Astrocyte of the hippocampus (primary cell): Measurements from ENCODE around the gene ZNF700.
"Not testable (repeated sequence)": the region's sequence is repeated elsewhere in the genome, so short reads cannot be mapped to it uniquely, and the experiment has no call there.

ENCODE experiments used
- DNase-seq: peaks from one replicate; pipeline ENCODE4 v3.0.0; 2011; ENCODE audit warnings: low read depth, low spot score

Gene ZNF700

DNA sequence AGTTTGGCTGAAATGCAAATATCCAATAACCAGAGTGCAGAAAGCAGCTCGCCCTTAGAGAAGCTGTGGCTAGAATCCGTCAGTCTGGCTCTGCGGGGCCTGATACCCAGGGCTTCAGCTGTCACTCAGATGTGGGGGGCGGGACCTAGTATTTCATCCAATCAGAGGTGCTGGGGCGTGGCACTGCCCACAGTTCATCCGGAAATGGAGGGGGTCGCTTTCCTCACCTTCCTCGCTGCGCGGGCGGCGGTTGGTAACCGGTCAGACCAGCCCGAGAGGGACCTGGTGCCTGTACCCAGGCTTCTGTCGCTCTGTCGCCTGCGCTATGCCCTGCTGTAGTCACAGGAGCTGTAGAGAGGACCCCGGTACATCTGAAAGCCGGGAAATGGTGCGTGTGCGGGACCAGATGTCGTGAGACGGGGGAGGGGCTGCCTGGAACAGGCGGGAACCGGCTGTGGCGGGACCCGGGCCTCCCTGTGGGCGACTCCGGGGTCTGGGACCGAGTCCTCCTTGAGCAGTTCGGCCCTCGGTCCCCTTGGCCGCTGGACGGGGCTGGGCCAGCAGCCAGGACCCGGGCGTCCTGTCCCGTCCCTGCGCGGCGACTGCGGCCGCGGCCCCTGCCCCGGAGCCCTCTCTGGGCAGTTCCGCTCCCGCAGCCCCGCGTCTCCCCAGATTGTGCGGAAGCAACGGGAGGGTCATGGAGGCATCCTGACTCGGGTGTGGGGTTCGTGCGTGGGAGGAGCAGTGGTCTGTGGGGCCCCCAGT lies at the start of gene ZNF700:
ZNF700 (plus strand) TSS at position 222 of the 765 bp plus-strand sequence; CDS start at position 326, 104 bp downstream.
- peak; percentile 97 for DNase-seq

DNA sequence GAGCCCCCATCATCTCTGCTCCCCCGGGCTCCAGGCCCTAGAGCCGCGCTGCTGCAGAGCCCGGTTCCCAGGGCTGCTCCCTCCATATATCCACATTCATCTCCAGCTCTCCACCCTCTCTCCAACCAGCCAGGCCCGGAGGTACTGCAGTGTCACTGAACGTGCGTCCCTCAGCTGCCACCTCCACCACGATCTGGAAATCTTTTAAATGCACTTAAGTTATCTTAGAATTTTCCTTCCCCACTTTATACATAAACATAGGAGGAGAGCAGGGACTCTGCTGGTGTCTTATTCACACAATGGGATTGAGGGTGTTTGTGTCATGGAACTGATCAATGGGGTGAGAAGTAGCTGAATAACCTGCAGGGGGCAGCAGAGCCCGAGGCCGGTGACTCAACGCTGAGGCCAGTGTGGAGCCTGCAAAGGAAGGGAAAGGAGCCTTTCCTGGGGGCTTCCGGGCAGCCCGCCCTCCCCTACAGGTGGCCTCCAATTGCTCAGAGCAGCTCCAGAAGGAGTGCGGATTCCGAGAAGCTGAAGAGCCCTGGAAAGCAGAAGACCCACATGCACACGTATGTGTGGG lies 45.1 kb upstream of the ZNF700 start:
- DNase-seq, result not testable (repeated sequence)

DNA sequence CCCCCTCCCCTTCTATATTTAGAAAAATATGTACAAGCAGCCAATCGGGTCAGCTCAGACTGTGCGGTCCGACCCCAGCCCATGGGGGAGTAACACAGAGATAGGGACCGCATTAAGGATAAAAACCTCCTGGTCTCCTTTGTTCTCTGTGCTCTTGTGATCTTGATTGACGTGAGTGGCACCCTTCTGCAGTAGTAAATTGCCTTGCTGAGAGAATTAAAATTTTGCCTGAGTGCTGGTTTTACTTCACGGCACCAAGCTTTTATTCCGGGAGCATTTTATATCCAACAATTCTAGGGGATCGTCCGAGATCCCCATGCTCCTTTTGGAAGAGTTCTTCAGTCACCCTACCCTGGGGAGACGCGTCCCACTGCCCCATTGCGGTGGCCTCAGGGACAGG lies 44.3 kb upstream of the ZNF700 start:
- DNase-seq, result no peak

DNA sequence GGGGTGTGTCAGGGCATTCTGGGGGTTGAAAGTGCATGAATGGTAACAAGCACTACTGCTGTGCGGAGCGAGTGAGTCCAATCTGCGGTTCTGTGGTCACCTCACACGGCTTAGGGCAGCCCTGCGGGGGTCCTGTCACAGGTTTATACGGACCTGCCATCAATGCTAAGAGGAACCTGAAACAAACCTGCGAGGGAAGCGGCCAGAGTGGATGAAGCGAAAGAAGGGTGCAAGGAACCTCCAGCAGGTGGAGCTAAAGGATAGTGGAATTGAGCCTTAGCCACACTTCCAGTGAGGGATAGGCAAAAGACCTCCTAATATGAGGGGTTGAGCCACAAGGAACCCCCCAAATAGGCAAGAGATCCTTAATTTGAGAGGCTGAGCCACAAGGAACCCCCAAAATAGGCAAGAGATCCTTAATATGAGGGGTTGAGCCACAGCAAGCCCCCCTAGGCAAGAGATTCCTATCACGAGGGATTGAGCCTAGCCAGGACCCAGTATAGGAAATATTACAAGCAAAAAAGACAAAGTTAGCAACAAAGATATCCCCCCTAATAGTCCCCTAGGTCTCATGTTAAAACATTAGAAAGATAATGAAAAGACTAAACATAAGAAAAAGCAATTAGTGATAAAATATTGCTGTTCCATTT lies 43.6 kb upstream of the ZNF700 start:
- DNase-seq, result peak; percentile 67

DNA sequence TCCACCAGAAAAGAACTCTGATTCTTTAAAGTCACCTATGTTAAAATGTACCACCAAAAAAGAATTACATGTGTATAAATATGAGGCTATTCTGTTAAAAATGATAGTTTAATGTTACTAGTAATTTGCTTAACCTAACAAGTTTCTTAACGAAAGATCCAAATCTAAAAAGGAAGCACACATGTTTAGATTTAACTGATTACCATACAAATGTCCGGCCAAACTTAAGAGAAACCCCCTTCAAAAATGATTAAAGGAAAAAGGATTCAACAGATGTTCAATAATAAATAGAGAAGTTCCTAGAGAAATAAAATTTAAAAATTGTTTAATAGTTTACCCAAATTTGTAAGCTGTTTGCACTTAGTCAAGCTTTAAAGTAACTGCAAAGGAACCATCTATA lies 42.3 kb upstream of the ZNF700 start:
- no peak for DNase-seq

DNA sequence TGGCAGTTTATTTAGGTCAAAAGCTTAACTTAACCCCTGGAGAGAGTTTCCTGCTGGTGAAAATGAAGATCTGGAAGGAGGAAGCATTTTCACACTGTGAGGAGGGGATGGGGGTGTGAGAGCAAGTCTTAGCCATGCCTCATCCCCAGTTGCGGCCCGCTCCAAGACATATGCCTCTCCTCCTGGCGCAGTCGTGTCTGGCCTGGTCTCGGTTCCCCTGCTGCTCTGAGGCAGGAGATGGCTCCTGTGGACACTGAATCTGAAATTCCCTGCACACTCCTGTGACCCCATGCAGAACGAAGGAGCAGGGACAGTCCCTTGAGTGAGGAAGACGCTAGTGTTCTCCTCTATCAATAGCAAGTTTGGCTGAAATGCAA lies 37.7 kb upstream of the ZNF700 start:
- no peak for DNase-seq

DNA sequence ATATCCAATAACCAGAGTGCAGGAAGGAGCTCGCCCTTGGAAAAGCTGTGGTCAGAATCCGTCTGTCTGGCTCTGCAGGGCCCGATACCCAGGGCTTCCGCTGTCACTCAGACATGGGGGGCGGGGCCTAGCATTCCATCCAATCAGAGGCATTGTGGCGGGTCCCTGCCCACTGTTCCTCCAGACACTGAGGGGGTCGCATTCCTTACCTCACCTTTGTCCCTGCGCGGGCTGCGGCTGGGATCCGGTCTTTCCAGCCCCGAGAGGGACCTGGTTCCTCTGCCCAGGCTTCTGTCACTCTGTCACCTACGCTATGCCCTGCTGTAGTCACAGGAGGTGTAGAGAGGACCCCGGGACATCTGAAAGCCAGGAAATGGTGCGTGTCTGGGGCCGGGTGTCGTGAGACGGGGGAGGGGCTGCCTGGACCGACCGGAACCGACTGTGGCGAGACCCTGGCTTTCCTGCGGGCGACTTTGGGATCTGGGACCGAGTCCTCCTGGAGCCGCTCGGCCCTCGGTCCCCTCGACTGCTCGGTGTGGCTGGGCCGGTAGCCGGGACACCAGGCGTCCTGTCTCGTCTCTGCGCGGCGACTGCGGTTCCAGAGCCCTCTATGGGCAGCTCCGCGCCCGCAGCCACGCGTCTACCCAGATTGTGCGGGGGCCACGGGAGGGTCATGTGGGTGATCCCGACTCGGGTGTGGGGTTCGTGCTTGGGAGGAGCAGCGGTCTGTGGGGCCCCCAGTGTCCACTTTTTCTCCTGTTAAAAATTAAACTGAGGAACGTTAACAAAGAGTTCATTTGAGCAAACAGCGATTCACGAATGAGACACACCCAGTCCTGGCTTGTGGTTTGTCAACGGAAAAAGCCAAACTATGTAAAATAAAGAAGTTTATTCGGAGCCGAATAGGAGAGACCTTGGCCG lies 37.0 kb upstream of the ZNF700 start, which contains the start of gene ZNF69:
ZNF69 (plus strand) TSS at position 172 of the 921 bp plus-strand sequence; CDS start at position 314, 142 bp downstream.
- DNase-seq, result peak; percentile 95

DNA sequence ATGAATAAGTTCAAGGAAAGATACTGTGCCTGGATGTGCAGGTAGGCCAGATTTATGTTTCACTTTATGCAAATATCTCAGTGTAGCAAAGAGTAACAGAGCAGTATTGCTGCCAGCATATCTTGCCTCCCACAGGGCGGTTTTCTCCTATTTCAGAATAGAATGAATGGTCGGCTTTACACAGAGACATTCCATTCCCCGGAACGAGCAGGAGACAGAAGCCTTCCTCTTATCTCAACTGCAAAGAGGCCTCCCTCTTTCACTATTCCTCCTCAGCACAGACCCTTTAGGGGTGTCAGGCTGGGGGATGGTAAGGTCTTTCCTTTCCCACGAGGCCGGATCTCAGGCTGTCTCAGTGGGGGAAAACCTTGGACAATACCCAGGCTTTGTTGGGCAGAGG lies 35.0 kb upstream of the ZNF700 start:
- peak; percentile 63 for DNase-seq

DNA sequence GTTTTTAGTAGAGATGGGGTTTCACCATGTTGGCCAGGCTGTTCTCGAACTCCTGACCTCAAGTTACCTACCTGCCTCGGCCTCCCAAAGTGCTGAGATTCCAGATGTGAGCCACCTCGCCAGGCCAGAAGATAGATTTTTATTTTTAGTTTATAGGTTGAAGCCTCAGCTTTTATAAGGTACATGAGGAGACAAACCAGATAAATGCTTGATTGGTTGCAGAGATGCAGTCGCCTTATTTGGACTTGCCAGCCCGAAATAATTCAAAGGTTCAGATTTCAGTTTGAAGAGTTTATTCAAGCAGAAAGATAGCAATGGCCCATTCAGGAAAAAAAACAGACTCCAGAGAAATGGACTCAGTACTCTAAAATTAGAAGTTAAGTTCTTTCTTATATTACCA lies 34.3 kb upstream of the ZNF700 start:
- no peak for DNase-seq

DNA sequence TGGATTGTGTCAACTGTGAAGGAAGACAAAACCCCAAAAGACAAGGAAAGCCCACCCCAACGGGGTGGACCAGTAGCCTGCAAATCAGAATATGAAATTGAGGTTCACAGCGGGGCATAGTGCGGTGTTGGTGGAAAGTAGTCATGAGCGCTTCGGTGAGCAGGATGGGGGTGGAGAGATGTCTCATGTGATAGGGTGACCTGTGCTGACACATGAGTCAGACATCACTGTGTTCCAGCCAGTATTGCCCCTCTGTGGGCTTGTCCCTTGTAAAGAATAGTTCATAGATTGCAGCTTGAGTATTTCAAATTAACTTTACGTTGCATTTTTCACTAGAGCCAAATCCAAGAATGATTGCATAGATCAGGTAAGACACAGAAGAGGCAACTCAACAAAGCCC lies 30.1 kb upstream of the ZNF700 start:
- no peak for DNase-seq

DNA sequence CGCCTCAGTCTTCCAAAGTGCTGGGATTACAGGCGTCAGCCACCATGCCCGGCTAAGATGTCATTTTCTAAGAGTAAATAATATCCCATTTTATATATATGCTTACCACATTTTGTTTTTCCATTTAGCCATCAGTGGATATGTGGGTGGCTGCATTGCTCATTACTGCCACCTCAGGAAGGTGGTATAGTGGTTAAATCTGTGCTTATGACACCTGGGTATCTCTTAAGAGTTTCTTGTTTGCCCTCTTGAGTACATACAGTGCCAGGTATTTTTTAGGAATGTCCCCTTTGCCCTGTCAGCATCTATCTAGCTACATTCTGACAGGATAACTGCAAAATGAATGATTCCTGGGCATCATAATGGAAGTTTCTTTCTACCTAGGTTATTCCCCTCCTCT lies 22.7 kb upstream of the ZNF700 start:
- no peak for DNase-seq

DNA sequence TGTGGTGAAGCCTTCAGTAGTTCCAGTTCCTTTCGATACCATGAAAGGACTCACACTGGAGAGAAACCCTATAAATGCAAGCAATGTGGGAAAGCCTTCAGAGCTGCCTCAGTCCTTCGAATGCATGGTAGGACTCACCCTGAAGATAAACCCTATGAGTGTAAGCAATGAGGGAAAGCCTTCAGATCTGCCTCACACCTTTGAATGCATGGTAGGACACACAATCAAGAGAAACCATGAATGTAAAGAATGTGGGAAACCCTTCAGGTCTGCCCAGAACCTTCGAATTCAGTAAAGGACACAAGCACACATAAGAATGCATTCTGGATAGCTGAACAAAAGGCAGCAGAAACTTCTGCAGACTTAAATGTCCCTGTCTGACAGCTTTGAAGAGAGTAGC lies 19.0 kb upstream of the ZNF700 start:
- no peak for DNase-seq

DNA sequence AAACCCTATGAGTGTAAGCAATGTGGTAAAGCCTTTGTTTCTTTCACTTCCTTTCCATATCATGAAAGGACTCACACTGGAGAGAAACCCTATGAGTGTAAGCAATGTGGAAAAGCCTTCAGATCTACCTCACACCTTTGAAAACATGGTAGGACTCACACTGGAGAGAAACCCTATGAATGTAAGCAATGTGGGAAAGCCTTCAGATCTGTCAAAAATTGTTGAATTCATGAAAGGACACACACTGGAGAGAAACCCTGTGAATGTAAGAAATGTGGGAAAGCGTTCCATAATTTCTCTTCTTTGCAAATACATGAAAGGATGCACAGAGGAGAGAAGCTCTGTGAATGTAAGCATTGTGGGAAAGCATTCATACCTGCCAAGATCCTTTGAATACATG lies 13.0 kb upstream of the ZNF700 start:
- DNase-seq, result not testable (repeated sequence)

DNA sequence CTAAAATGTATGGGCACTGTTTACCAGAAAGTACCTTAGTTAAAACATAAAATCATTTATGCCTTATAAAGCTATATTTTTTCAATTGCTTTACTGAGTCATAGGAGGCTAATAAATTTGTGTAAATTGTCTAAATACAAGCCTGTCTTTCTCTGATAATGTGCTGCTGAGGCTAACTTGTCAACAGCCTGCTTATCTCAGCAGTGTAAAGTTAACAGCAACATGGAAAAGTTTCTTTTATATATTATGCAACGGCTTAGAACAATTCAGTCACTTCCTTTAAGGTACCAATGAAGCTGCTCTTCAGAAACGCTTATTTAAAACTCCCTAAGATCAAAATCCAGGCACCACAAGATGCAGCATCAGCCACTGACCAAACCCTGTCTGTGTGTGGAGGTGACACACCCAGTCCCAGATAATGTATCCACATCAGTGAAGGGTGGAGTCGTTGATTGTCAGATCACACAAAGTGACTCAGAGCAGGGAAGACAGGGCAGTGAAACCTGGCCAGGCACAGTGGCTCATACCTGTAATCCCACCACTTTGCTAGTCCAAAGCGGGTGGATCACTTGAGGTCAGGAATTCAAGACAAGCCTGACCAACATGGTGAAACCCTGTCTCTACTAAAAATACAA lies 10.4 kb upstream of the ZNF700 start:
- DNase-seq, result not testable (repeated sequence)

DNA sequence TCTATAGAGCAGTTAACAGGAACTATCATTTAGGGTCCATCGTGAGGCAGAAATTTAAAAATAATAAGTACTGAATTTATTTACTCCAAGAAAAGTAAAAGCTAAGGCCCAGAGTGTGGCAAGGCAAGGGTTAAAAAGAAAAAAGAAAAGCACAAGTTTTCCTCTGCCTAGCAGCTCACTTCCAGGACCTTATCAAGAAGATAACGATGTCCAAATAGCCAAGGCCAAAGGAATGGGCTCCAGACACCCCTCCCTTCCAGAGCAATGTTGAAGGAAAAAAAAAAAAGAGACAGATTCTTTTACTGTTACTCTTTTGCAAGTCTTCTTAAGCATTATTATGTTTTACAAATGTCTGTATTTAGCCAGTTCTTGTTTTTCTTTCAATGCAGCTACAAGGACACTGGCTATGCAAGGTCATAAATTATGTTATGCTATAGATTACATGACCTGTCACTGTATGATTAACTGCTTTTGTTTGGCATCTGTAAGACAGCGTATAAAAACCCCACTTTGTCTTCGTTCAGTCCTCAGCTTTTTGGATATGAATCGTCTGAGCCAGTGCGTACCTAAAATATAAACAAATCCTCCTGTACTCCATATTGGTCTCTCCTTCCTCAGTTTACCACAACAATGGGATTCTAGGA lies 2.9 kb upstream of the ZNF700 start:
- DNase-seq, result no peak

DNA sequence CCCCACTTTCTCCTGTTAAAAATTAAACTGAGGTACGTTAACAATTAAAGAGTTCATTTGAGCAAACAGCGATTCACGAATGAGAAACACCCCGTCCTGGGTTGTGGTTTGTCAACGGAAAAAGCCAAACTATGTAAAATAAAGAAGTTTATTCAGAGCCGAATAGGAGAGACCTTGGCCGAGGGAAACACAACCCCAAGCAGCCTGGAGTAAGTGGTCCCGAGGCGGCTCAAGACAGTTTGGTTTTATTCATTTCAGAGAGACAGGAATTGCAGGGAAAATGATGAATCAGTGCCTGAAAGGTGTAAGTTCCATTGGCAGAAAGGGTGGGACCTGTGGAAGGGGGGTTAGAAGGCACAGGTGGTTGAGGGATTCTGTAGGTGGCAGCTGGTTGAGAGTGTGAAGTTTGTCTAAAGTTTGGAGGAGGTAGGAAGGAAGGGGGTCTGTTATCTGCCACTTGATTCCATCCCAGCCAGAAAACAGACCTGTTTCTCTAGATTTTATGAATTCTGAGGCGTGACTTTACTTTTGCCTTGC lies 812 bp downstream of the ZNF700 start:
- DNase-seq, result not testable (repeated sequence)

DNA sequence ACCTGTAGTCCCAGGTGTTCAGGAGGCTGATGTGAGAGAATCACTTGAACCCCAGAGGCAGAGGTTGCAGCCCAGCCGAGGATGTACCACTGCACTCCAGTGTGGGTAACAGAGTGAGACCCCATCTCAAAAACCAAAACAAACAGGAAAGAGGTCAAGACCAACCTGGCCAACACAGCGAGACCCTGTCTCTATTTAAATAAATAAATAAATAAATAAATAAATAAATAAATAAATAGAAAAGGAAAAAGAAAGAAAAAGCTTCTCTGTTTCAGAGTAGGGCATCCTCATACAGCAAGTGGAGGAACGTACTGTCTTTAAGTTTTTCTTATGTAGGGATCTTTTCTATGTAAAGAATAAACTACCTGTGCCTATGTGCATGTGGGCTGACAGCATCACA lies 2.3 kb downstream of the ZNF700 start:
- DNase-seq, result no peak

DNA sequence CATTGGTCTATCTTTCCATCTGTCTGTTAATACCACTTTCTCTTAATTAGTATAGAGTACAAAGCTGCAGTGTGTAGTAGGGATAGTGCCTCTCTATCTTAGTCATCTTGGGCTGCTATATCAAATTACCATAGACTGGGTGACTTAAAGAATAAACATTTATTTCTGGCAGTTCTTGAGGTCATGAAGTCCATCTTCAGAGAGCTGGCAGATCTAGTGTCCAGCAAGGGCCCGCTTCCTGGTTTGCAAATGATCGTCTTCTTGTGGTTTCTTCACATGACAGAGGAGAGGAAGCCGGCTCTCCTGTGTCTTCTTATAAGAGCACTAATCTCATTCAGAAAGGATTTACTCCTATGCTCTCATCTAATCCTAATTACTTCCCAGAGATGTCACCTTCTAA lies 6.1 kb downstream of the ZNF700 start:
- DNase-seq, result no peak

DNA sequence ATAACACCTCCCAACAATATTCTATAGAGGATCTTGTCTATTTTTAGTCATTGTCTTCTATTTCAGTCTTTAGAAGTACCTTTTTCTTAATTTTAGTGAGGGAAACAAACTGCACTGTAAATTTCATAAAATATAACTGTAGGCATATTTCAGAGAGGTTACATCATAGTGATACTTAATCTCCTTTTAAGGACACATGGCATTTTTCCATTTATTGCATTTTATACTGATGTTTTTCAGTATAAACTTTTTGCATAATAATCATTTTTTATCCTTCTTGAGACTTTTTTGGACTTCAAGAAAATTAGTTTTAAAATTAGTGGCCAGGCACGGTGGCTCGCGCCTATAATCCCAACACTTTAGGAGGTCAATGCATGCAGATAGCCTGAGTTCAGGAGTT lies 6.6 kb downstream of the ZNF700 start:
- DNase-seq, result no peak

DNA sequence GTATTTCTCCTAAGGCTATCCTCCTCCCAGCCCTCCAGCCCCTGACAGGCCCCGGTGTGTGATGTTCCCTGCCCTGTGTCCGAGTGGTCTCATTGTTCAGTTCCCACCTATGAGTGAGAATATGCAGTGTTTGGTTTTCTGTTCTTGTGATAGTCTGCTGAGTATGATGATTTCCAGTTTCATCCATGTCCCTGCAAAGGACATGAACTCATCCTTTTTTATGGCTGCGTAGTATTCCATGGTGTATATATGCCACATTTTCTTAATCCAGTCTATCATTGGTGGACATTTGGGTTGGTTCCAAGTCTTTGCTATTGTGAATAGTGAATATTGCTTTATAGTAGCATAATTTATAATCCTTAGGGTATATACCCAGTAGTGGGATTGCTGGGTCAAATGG lies 10.9 kb downstream of the ZNF700 start:
- DNase-seq, result not testable (repeated sequence)
